Activated T-cell treated with anti-CD3 and anti-CD28 coated beads, Interleukin-2, amount 50 U/mL, for 24 hours (primary cell): ENCODE measurements around the gene RAPGEF1.

Experiments
- DNase-seq: peaks from one replicate; pipeline ENCODE4 v3.0.0-alpha.2; 2020
- H3K27ac Mint-ChIP-seq: 2 replicates; pipeline ENCODE4 v1.8.0; 2020; ENCODE audit warnings: mild to moderate bottlenecking, mixed read lengths
- H3K27me3 Mint-ChIP-seq: 2 replicates; pipeline ENCODE4 v1.8.0; 2020; ENCODE audit warnings: mixed read lengths
- H3K36me3 Mint-ChIP-seq: 2 replicates; pipeline ENCODE4 v1.8.0; 2020; ENCODE audit warnings: low read depth, mixed read lengths
- H3K4me1 Mint-ChIP-seq: 2 replicates; pipeline ENCODE4 v1.8.0; 2020; ENCODE audit warnings: low read depth, mixed read lengths
- H3K4me3 Mint-ChIP-seq: 2 replicates; pipeline ENCODE4 v1.8.0; 2020; ENCODE audit warnings: mild to moderate bottlenecking, moderate library complexity, mixed read lengths
- H3K9me3 Mint-ChIP-seq: 2 replicates; pipeline ENCODE4 v1.8.0; 2020; ENCODE audit warnings: mixed read lengths

RAPGEF1 gene

DNA sequence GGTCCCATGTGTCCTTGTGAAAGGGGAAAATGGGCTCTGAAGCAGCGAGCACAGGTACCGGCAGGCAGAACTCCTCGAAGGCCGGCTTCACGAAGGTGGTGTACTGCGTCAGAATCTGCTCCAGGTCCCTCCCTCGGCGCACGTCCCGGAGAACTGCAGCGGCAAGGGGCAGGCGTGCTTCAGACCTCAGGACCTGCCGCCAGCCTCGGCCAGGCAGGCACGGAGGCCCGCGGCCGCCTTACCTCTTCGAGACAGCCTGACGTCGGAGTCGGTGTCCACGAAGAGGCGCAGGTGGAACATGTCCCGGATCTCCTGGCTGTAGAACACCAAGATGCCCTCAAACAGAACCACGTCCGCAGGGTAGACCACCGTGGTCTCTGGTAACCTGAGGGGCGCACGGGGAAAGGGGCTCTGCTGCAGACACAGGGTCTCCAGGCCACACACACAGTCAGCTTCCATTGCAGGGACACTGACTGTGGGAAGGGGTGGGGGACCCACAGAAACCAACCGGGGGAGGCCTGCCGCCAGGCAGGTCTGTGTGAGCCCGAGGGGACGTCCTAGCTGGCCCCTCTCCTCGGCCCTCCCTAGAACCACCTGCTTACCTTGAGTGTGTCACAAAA lies 210.9 kb downstream of the RAPGEF1 start:
- Mint-ChIP-seq H3K36me3 (peaks cover 58% of the 10 kb centered on the region), H3K4me1 (peaks cover 28% of the 10 kb centered on the region), H3K9me3 (no peaks in the 10 kb centered on the region), H3K27ac (no peak overlapping the region), H3K27me3 (no peaks in the 10 kb centered on the region), H3K4me3 (peak overlapping the region; percentile 86)
- DNase-seq, result no peak

DNA sequence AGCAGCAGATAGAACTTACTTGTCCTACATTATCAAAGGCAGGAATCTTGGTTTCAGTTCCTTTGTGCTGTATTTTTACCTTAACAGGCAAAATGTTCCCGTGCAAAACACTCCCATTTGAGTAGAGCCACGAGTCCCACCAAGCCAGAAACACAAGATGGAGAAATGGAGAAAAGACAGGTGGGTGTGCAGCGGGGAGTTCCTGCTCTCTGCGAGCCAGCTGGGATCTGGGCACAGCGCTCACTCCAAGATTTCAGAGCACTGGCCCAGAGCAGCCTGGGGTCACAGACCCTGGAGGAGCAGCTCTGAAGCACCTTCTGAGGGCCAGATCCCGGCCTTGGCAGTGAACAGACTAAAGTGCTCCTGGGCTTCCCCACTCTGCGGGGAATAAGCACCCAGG lies 211.7 kb downstream of the RAPGEF1 start:
- peaks cover 66% of the 10 kb centered on the region for H3K36me3 Mint-ChIP-seq

More for the DNA sequence above, 211.7 kb downstream of the RAPGEF1 start:
- H3K9me3 Mint-ChIP-seq, result no peaks in the 10 kb centered on the region
- peaks cover 28% of the 10 kb centered on the region for H3K4me1 Mint-ChIP-seq
- H3K27me3 Mint-ChIP-seq, result no peaks in the 10 kb centered on the region
- DNase-seq, result no peak
- H3K4me3 Mint-ChIP-seq, result peak overlapping the region; percentile 58
- H3K27ac Mint-ChIP-seq, result peak overlapping the region; percentile 50
